Measurements from ENCODE around the gene PLCXD3.
A peak's percentile ranks its signal among the peaks of the same experiment; 100 is the strongest.

Gene PLCXD3

DNA sequence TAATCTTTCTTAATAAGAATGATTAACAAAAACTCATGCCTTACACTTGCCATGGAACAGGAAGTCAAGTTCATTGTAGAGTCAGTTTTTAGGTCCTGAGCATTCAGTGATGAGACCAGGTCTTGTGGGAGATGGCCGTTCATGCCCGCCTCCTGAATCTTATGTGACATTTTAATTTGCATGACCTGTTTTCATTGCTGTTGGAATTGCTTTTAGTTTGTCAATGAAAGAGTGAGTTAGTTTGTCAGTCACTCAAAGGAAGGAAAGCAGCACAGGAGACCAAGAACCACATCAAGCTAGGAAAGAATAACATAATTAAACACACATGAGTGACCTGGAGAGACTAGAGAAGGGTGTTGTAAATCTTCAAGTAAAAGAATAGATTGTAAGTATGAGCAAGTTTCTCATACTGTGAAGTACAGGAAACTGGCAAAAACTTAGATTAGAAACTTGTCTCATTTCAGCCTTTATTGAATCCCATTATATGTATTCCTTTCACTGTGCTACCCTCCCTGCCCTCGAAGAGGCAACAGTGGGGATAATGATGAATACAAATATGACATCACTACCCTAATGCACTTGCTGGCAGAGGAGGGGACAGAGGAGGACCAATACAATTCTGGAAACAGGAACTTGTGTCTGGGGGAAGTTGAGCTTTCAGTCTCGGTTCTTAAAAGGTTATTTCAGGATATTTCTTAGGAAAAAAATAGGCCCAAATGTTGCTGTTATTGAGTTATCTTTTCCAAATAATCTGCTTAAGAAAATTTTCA, 232.7 kb downstream of the PLCXD3 start:
- TF ChIP-seq, protein P1, sequence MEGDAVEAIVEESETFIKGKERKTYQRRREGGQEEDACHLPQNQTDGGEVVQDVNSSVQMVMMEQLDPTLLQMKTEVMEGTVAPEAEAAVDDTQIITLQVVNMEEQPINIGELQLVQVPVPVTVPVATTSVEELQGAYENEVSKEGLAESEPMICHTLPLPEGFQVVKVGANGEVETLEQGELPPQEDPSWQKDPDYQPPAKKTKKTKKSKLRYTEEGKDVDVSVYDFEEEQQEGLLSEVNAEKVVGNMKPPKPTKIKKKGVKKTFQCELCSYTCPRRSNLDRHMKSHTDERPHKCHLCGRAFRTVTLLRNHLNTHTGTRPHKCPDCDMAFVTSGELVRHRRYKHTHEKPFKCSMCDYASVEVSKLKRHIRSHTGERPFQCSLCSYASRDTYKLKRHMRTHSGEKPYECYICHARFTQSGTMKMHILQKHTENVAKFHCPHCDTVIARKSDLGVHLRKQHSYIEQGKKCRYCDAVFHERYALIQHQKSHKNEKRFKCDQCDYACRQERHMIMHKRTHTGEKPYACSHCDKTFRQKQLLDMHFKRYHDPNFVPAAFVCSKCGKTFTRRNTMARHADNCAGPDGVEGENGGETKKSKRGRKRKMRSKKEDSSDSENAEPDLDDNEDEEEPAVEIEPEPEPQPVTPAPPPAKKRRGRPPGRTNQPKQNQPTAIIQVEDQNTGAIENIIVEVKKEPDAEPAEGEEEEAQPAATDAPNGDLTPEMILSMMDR (conservative IDR thresholded peaks at IDR 0.05; ENCODE audit: low read depth, low read length) = no peak
- no peak overlapping the region for H3K4me3 ChIP-seq (ENCODE audit: low read length)
- DNase-seq (ENCODE audit: low read depth) = no peak

DNA sequence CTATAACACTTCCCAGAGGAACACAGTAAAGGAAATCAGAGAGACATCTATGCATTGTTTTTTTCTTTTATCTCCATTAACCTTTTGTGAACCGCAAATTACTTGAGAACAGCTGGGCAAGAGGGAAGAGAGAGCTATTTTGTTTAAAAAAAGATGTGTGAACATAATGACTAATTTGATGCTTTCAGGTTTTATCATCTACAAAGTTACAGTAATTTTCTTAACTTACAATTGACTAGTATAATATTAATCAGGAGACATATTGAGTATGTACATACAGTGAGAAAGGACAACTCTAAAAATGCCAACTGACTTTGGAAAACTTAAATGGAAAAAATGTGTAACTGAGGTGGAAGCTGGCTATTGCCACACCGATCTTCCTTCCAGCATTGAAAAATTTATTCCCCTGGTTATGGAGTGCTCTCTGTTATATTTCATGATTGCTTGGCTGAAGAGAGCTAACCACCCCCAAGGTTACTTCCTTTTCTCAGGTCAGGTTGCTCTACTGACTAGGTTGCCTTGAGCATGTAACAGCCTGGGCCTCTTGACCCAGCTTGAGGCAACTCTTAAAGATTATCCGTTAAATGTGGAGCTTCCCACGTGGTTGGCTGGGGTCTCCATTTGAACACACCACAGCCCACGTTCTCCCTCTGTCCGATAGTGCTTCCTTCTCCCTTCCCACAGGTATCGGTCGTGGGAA, 234.4 kb downstream of the PLCXD3 start:
- no peak overlapping the region for H3K4me3 ChIP-seq (ENCODE audit: low read length)
- DNase-seq (ENCODE audit: low read depth) = no peak
- TF ChIP-seq, protein P1 (conservative IDR thresholded peaks at IDR 0.05; ENCODE audit: low read depth, low read length) = no peak

DNA sequence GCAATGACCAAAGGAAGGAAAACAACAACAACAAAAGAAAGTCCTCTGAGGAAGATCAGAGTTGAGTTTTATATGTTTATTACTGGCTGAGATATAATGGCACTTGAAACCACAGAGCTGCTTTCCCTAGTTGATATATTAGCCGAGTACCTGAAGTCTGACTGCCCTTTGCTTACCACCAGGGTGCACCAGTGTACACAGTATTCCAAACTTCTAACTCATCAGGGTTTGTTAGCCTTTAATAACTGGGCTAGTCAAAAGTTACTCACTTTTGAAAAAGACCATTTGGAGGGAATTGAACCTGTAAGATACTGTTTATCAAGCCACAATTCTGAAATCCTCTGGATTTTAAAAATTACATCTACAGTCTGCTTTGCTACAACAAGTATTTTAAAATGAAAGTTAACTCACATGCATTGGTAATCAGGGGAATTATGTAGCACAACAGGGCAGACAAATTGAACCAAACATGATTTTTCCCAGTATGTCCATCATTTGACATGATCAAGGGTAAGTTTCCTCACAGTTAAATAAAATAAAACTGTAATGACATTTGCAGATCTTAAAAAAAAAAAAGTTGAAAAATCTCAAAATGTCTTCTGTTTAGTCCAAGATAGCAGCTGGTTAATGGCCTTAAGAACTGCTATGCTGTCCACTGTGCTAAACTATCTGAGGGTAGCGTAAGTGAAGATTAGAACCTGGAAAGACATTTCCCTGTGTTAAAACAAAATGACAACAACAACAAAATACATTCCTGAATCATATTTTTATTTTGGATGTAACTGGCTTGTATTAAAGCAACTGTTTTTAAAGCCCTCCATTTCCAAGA, 239.8 kb downstream of the PLCXD3 start:
- no peak overlapping the region for H3K4me3 ChIP-seq (ENCODE audit: low read length)
- DNase-seq (ENCODE audit: low read depth) = peak; percentile 17
- TF ChIP-seq, protein P1 (conservative IDR thresholded peaks at IDR 0.05; ENCODE audit: low read depth, low read length) = peak; percentile 91

DNA sequence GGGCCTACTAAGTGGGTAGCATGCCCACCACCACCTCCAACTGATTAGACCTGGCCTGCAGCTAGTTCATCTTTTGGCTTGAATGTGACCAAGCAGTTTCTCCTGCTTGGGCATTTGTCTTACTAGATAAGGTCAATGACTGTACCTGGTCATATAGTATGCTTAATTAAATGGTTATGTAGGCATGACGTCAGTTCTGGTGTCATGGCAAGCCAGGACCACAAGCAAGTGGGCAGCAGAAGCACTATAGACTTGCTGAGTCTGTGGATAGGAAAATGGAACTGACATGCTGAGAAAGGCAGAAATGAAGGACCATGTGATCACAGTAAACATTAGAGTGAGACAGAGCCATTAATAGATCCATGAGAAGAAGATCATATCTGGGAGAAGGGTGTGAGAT, 241.5 kb downstream of the PLCXD3 start:
- TF ChIP-seq, protein P1 (conservative IDR thresholded peaks at IDR 0.05; ENCODE audit: low read depth, low read length) = no peak
- H3K4me3 ChIP-seq (ENCODE audit: low read length) = no peak overlapping the region
- no peak for DNase-seq (ENCODE audit: low read depth)

DNA sequence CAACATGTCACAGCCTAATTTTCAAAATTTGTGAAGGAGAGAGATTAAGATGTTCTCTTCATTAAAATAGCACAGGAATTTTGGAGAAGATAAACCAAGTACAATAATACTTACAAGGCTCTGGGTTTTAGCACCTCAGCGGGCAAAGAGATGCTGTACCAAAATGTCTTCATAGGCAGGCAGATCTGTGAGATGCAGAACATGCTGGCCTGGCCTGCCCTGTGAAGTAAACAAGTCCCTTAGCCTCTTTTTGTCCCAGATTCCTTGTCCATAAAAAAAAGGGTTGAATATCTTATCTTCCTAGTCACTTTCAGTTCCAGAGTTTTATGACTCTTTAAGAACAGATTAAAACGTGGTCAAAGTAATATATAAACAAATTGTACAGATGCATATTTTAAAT, 244.0 kb downstream of the PLCXD3 start:
- no peak overlapping the region for H3K4me3 ChIP-seq (ENCODE audit: low read length)
- DNase-seq (ENCODE audit: low read depth) = no peak
- TF ChIP-seq, protein P1 (conservative IDR thresholded peaks at IDR 0.05; ENCODE audit: low read depth, low read length) = no peak

DNA sequence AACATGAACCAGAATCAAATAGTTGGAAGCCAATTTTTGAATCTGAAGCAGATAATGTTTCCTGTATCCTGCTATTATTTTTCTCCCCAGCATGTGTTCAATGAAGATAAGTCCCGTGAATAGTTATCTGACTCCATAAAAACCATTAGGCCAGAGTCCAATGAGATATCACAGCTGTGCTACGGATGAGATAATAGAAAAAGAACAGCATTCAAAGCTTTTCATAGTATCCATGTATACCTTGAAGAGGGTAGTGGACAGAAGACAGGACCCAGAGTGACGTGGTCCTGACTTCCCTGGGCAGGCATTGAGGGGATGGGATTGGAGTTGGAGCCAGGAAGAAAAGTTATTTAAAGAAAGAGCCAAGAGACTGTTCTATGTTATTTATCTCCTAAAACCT, 246.4 kb downstream of the PLCXD3 start:
- TF ChIP-seq, protein P1 (conservative IDR thresholded peaks at IDR 0.05; ENCODE audit: low read depth, low read length) = no peak
- H3K4me3 ChIP-seq (ENCODE audit: low read length) = no peak overlapping the region
- DNase-seq (ENCODE audit: low read depth) = no peak
